22Rv1 (cell line): ENCODE results near the gene PDE10A.

Source experiments
- ZFX ChIP-seq: fragments of 450-650 bp; IDR thresholded peaks from 2 replicates; pipeline ENCODE4 v1.6.1; 2017; ENCODE audit warnings: antibody characterized with exemption, borderline replicate concordance
- TF ChIP-seq, protein P1 (sequence below): fragments of 450-650 bp; IDR thresholded peaks from 2 replicates; pipeline ENCODE4 v1.5.1; 2017; ENCODE audit warnings: mild to moderate bottlenecking

DNA sequence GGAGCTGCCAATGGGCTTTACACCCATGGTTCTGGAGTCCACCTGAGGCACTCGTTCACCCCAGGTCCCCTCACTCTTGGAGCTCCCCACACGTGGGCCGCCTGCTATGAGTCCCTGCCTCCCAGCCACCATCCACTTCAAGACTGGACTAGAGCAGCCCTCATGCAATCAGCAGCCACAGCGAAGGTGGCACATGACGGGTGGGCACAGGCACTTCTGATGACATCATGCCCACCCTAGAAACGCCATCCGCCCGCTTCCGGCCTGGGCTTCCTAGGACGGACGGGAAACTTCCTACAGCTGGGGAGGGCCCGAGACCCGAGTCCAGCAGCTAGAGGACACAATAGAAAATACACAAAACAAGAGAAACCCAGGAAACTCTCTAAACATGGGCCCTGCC lies 85.5 kb downstream of the PDE10A start:
- TF ChIP-seq, protein P1, sequence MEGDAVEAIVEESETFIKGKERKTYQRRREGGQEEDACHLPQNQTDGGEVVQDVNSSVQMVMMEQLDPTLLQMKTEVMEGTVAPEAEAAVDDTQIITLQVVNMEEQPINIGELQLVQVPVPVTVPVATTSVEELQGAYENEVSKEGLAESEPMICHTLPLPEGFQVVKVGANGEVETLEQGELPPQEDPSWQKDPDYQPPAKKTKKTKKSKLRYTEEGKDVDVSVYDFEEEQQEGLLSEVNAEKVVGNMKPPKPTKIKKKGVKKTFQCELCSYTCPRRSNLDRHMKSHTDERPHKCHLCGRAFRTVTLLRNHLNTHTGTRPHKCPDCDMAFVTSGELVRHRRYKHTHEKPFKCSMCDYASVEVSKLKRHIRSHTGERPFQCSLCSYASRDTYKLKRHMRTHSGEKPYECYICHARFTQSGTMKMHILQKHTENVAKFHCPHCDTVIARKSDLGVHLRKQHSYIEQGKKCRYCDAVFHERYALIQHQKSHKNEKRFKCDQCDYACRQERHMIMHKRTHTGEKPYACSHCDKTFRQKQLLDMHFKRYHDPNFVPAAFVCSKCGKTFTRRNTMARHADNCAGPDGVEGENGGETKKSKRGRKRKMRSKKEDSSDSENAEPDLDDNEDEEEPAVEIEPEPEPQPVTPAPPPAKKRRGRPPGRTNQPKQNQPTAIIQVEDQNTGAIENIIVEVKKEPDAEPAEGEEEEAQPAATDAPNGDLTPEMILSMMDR, result no peak
- no peak for TF ChIP-seq ZFX
